Erythroblast (primary cell): ENCODE measurements around the gene FXYD2.

Source experiments
- GATA1 ChIP-seq: IDR thresholded peaks from 2 replicates; pipeline ENCODE4 v1.6.1; 2011; ENCODE audit warnings: low read depth, mild to moderate bottlenecking, control low read depth, low read length, moderate library complexity
- POLR2A ChIP-seq: IDR thresholded peaks from 2 replicates; pipeline ENCODE4 v1.6.1; 2011; ENCODE audit warnings: mild to moderate bottlenecking, low read length

- TF ChIP-seq POLR2A (no peak), GATA1 (no peak)
Measured at GRCh38 chr11:117771841-117772240, 52.7 kb downstream of the FXYD2 start.
